SK-N-SH (cell line): ENCODE data around the gene DNM2.

Source experiments
- ELF1 ChIP-seq: IDR thresholded peaks from 2 replicates; pipeline ENCODE4 v1.4.0; 2012
- EP300 ChIP-seq, 2 experiments: IDR thresholded peaks; 2 replicates each; pipeline versions ENCODE4 v1.4.0 to v1.6.1; 2012; ENCODE audit warnings: borderline replicate concordance in 1 of 2, low read depth in 1 of 2, low read length in 1 of 2
- GABPA ChIP-seq: IDR thresholded peaks from 2 replicates; pipeline ENCODE4 v1.4.0; 2012; ENCODE audit warnings: low read depth, mild to moderate bottlenecking
- NFIC ChIP-seq: IDR thresholded peaks from 2 replicates; pipeline ENCODE4 v1.4.0; 2012; ENCODE audit warnings: borderline replicate concordance
- POLR2AphosphoS5 ChIP-seq: IDR thresholded peaks from 2 replicates; pipeline ENCODE4 v1.6.1; 2012; ENCODE audit warnings: low read depth, low read length
- TEAD4 ChIP-seq: IDR thresholded peaks from 2 replicates; pipeline ENCODE4 v1.4.0; 2012; ENCODE audit warnings: mild to moderate bottlenecking, borderline replicate concordance; ENCODE audit not compliant: insufficient read depth
- YY1 ChIP-seq: IDR thresholded peaks from 2 replicates; pipeline ENCODE4 v1.4.0; 2012; ENCODE audit warnings: low read depth, mild to moderate bottlenecking
- TF ChIP-seq, protein P1 (sequence below): fragments of 200-600 bp; sonication (generic); IDR thresholded peaks from 2 replicates; pipeline ENCODE4 v1.6.1; 2017; ENCODE audit warnings: antibody characterized with exemption, mild to moderate bottlenecking, moderate library complexity
- TF ChIP-seq, protein P2 (sequence below): IDR thresholded peaks from 2 replicates; pipeline ENCODE4 v1.4.0; 2012; ENCODE audit warnings: low read depth
- TF ChIP-seq, protein P3 (sequence below): IDR thresholded peaks from 2 replicates; pipeline ENCODE4; 2012

DNA sequence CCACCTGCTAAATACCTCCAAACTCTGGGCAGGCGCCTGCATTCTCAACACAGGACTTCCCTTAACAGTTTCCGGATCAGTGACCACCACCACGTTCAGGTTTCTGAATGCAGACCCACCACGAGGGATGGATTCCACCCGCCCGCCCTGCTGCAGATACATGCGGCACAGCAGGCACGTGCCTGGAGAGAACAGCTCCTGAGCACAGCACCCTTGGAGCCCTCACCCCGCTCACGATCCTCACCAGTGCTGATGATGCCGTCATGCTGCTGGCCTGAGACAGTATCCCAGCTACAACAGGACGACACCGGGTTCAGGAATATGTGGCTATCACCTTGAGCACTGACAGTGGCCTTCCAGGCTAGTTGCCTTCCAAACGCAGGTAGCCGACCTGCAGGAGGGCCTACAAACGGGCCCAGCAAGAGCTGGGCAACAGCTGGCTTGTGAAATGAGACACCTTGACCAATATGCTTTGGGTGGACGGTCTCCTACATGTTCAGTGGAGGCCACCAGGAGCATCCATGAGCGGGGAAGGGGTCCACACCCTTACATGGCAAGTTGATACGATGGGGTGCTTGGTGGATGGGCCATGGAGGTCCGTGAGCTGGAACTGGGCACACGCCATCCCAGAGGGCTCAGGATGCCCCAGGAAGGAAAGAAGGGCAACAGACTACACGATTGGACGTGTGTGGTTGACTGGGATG is 26.5 kb upstream of the DNM2 start:
- TF ChIP-seq, protein P1, sequence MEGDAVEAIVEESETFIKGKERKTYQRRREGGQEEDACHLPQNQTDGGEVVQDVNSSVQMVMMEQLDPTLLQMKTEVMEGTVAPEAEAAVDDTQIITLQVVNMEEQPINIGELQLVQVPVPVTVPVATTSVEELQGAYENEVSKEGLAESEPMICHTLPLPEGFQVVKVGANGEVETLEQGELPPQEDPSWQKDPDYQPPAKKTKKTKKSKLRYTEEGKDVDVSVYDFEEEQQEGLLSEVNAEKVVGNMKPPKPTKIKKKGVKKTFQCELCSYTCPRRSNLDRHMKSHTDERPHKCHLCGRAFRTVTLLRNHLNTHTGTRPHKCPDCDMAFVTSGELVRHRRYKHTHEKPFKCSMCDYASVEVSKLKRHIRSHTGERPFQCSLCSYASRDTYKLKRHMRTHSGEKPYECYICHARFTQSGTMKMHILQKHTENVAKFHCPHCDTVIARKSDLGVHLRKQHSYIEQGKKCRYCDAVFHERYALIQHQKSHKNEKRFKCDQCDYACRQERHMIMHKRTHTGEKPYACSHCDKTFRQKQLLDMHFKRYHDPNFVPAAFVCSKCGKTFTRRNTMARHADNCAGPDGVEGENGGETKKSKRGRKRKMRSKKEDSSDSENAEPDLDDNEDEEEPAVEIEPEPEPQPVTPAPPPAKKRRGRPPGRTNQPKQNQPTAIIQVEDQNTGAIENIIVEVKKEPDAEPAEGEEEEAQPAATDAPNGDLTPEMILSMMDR: no peak
- TF ChIP-seq, protein P2, sequence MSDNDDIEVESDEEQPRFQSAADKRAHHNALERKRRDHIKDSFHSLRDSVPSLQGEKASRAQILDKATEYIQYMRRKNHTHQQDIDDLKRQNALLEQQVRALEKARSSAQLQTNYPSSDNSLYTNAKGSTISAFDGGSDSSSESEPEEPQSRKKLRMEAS: no peak
- TF ChIP-seq ELF1 (no peak), GABPA (no peak), POLR2AphosphoS5 (no peak), EP300 (IDR thresholded peaks at IDR 0.05; ENCODE audit: borderline replicate concordance in 1 of 2, low read depth in 1 of 2, low read length in 1 of 2) (no peak), YY1 (no peak), NFIC (no peak), TEAD4 (no peak)
- TF ChIP-seq, protein P3, sequence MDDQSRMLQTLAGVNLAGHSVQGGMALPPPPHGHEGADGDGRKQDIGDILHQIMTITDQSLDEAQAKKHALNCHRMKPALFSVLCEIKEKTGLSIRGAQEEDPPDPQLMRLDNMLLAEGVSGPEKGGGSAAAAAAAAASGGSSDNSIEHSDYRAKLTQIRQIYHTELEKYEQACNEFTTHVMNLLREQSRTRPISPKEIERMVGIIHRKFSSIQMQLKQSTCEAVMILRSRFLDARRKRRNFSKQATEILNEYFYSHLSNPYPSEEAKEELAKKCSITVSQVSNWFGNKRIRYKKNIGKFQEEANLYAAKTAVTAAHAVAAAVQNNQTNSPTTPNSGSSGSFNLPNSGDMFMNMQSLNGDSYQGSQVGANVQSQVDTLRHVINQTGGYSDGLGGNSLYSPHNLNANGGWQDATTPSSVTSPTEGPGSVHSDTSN: no peak
